ENCODE measurements around the gene NR2E1. TPM values are rescaled to one million over a fixed set of nuclear protein-coding genes. Genes with fewer than 3 reads are reported as not detected.

Gene NR2E1
- total and polyA plus RNA-seq, 2 of the 13 experiments (the other 11 are each of a cell fraction or from before 2014, with no cell fraction given), result not detected

DNA sequence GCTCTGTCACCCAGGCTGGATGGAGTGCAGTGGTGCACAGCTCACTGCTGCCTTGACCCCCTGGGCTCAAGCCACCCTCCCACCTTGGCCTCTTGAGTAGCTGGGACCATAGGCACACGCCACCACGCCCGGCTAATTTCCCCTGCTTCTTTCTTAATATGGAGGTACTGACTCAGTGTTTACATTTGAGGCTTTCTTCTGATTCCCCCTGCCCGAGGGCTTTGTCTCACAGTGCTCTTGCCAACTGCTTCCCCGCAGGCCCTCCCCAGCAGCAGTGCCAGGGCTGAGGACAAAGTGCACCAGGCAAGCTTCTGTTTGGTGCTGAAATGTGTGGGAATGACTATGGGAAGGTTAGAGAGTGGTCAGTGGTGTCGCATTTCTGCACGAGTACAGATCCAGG is 34.8 kb downstream of the NR2E1 start (continued):
- TF ChIP-seq ZFX (CRISPR knock-in tag; IDR thresholded peaks at IDR 0.05; ENCODE audit: low read depth) (peak; percentile 65), ZBTB21 (CRISPR knock-in tag; IDR thresholded peaks at IDR 0.05) (no peak), MEF2D (CRISPR knock-in tag; IDR thresholded peaks at IDR 0.05) (0 out of 2 replicates have a peak, but pooled peaks have one; percentile 33), HHEX (CRISPR knock-in tag; IDR thresholded peaks at IDR 0.05) (no peak), HMGA1 (CRISPR knock-in tag; conservative IDR thresholded peaks at IDR 0.05) (no peak), MIXL1 (CRISPR knock-in tag; IDR thresholded peaks at IDR 0.05) (0 out of 2 replicates have a peak, but pooled peaks have one; percentile 18), MIER3 (CRISPR knock-in tag; IDR thresholded peaks at IDR 0.05; ENCODE audit: borderline replicate concordance) (no peak), ZSCAN22 (CRISPR knock-in tag; IDR thresholded peaks at IDR 0.05) (no peak)
- TF ChIP-seq, protein P1, sequence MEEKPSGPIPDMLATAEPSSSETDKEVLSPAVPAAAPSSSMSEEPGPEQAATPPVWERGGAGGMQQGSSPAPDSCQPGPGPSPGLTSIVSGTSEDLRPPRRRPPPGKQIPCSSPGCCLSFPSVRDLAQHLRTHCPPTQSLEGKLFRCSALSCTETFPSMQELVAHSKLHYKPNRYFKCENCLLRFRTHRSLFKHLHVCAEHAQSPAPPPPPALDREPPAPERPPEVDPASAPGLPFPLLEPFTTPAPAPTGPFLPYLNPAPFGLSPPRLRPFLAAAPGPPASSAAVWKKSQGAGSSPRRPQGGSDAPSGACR (CRISPR knock-in tag; IDR thresholded peaks at IDR 0.05), result no peak
- TF ChIP-seq, protein P2, sequence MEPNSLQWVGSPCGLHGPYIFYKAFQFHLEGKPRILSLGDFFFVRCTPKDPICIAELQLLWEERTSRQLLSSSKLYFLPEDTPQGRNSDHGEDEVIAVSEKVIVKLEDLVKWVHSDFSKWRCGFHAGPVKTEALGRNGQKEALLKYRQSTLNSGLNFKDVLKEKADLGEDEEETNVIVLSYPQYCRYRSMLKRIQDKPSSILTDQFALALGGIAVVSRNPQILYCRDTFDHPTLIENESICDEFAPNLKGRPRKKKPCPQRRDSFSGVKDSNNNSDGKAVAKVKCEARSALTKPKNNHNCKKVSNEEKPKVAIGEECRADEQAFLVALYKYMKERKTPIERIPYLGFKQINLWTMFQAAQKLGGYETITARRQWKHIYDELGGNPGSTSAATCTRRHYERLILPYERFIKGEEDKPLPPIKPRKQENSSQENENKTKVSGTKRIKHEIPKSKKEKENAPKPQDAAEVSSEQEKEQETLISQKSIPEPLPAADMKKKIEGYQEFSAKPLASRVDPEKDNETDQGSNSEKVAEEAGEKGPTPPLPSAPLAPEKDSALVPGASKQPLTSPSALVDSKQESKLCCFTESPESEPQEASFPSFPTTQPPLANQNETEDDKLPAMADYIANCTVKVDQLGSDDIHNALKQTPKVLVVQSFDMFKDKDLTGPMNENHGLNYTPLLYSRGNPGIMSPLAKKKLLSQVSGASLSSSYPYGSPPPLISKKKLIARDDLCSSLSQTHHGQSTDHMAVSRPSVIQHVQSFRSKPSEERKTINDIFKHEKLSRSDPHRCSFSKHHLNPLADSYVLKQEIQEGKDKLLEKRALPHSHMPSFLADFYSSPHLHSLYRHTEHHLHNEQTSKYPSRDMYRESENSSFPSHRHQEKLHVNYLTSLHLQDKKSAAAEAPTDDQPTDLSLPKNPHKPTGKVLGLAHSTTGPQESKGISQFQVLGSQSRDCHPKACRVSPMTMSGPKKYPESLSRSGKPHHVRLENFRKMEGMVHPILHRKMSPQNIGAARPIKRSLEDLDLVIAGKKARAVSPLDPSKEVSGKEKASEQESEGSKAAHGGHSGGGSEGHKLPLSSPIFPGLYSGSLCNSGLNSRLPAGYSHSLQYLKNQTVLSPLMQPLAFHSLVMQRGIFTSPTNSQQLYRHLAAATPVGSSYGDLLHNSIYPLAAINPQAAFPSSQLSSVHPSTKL (CRISPR knock-in tag; IDR thresholded peaks at IDR 0.05), result peak; percentile 75
- TF ChIP-seq, protein P3, sequence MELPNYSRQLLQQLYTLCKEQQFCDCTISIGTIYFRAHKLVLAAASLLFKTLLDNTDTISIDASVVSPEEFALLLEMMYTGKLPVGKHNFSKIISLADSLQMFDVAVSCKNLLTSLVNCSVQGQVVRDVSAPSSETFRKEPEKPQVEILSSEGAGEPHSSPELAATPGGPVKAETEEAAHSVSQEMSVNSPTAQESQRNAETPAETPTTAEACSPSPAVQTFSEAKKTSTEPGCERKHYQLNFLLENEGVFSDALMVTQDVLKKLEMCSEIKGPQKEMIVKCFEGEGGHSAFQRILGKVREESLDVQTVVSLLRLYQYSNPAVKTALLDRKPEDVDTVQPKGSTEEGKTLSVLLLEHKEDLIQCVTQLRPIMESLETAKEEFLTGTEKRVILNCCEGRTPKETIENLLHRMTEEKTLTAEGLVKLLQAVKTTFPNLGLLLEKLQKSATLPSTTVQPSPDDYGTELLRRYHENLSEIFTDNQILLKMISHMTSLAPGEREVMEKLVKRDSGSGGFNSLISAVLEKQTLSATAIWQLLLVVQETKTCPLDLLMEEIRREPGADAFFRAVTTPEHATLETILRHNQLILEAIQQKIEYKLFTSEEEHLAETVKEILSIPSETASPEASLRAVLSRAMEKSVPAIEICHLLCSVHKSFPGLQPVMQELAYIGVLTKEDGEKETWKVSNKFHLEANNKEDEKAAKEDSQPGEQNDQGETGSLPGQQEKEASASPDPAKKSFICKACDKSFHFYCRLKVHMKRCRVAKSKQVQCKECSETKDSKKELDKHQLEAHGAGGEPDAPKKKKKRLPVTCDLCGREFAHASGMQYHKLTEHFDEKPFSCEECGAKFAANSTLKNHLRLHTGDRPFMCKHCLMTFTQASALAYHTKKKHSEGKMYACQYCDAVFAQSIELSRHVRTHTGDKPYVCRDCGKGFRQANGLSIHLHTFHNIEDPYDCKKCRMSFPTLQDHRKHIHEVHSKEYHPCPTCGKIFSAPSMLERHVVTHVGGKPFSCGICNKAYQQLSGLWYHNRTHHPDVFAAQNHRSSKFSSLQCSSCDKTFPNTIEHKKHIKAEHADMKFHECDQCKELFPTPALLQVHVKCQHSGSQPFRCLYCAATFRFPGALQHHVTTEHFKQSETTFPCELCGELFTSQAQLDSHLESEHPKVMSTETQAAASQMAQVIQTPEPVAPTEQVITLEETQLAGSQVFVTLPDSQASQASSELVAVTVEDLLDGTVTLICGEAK (IDR thresholded peaks at IDR 0.05), result no peak
- TF ChIP-seq, protein P3 (CRISPR knock-in tag; IDR thresholded peaks at IDR 0.05), result no peak
